IMR-90 (cell line): ENCODE measurements around the gene PITPNB. TPM values are rescaled to one million over a fixed set of nuclear protein-coding genes. Genes with fewer than 3 reads are reported as not detected.

ENCODE experiments used
- ATAC-seq: fragments of 200-7000 bp; cut with Tn5 transposase; 2 replicates; pipeline ENCODE4 v1.9.1; 2020; ENCODE audit warnings: low read depth, mild to moderate bottlenecking, moderate library complexity
- BruUV-seq: library from RNA; stranded (reverse); fragments of 400-500 nt; replicated peaks from 2 replicates; lab custom pipeline; 2021; lab: Mats Ljungman, UMichigan
- CTCF ChIA-PET: fragments of 300-600 bp; formaldehyde crosslinking; extraction: SDS; loops from one replicate; lab custom pipeline; 2021; ENCODE audit warnings: antibody characterized with exemption; lab: Yijun Ruan, JAX
- POLR2A ChIA-PET: fragments of 300-600 bp; sonication (Branson Sonifier 250); formaldehyde crosslinking; loops from one replicate; lab custom pipeline; 2022; ENCODE audit warnings: antibody characterized with exemption; ENCODE audit not compliant: unreplicated experiment; lab: Charles Lee
- DNase-seq: peaks from one replicate; pipeline ENCODE4 v3.0.0; 2013
- H2AFZ ChIP-seq: replicated peaks from 2 replicates; pipeline ENCODE3; 2013; ENCODE audit warnings: low read length, mild to moderate bottlenecking; ENCODE audit not compliant: poor library complexity
- H2AK5ac ChIP-seq: 2 replicates; pipeline ENCODE4 v1.6.1; 2013; ENCODE audit warnings: low read depth, low read length, inconsistent platforms
- H2AK9ac ChIP-seq: replicated peaks from 2 replicates; pipeline ENCODE3; 2013; ENCODE audit warnings: mild to moderate bottlenecking, low read depth, low read length, moderate library complexity; ENCODE audit not compliant: poor library complexity
- H2BK120ac ChIP-seq: 2 replicates; pipeline ENCODE4 v1.6.1; 2013; ENCODE audit warnings: low read depth, low read length, inconsistent platforms
- H2BK15ac ChIP-seq: 3 replicates; pipeline ENCODE4 v1.6.1; 2013; ENCODE audit warnings: low read depth, low read length, inconsistent platforms
- H2BK20ac ChIP-seq: 2 replicates; pipeline ENCODE4 v1.6.1; 2013; ENCODE audit warnings: low read depth, mild to moderate bottlenecking, inconsistent platforms, low read length, moderate library complexity
- H2BK5ac ChIP-seq: 2 replicates; pipeline ENCODE4 v1.6.1; 2013; ENCODE audit warnings: mild to moderate bottlenecking, low read depth, low read length, inconsistent platforms; ENCODE audit not compliant: poor library complexity, severe bottlenecking
- H3K14ac ChIP-seq: replicated peaks from 2 replicates; pipeline ENCODE4 v1.6.1; 2013; ENCODE audit warnings: low read depth, low read length, inconsistent platforms
- H3K18ac ChIP-seq: 2 replicates; pipeline ENCODE4 v1.6.1; 2013; ENCODE audit warnings: low read depth, low read length, control low read depth
- H3K23ac ChIP-seq: 2 replicates; pipeline ENCODE4 v1.6.1; 2013; ENCODE audit warnings: low read depth, low read length, inconsistent platforms
- H3K27ac ChIP-seq: 2 replicates; pipeline ENCODE4 v1.5.1; 2013; ENCODE audit warnings: mild to moderate bottlenecking, control low read depth, low read length; ENCODE audit not compliant: insufficient read depth
- H3K27me3 ChIP-seq: 2 replicates; pipeline ENCODE4 v1.6.1; 2013; ENCODE audit warnings: low read length; ENCODE audit not compliant: control insufficient read depth, insufficient read depth
- H3K36me3 ChIP-seq: 2 replicates; pipeline ENCODE4 v1.6.1; 2013; ENCODE audit warnings: low read length, mixed read lengths; ENCODE audit not compliant: control insufficient read depth, insufficient read depth
- H3K4ac ChIP-seq: 2 replicates; pipeline ENCODE4 v1.6.1; 2013; ENCODE audit warnings: low read depth, low read length, inconsistent platforms
- H3K4me1 ChIP-seq: 2 replicates; pipeline ENCODE4 v1.6.1; 2013; ENCODE audit warnings: low read length, mixed read lengths; ENCODE audit not compliant: control insufficient read depth, insufficient read depth
- H3K4me2 ChIP-seq: 2 replicates; pipeline ENCODE4 v1.6.1; 2013; ENCODE audit warnings: low read depth, mild to moderate bottlenecking, control low read depth, low read length, moderate library complexity
- H3K4me3 ChIP-seq: 2 replicates; pipeline ENCODE4 v1.5.1; 2013; ENCODE audit warnings: low read depth, mild to moderate bottlenecking, control low read depth, low read length, moderate library complexity; ENCODE audit not compliant: insufficient read depth
- H3K56ac ChIP-seq: 2 replicates; pipeline ENCODE4 v1.6.1; 2013; ENCODE audit warnings: low read length, inconsistent platforms; ENCODE audit not compliant: insufficient read depth; ENCODE audit errors: extremely low read depth
- H3K79me1 ChIP-seq, 2 experiments: 2 replicates each; pipeline ENCODE4 v1.6.1; 2013; ENCODE audit warnings: low read length in 2 of 2, inconsistent platforms in 1 of 2, low read depth in 1 of 2
- H3K9ac ChIP-seq: 2 replicates; pipeline ENCODE4 v1.6.1; 2013; ENCODE audit warnings: low read depth, low read length, control low read depth
- H3K9me1 ChIP-seq: 2 replicates; pipeline ENCODE4 v1.6.1; 2013; ENCODE audit warnings: low read length, inconsistent platforms; ENCODE audit not compliant: insufficient read depth
- H3K9me3 ChIP-seq: 2 replicates; pipeline ENCODE4 v1.6.1; 2013; ENCODE audit warnings: low read length; ENCODE audit not compliant: control insufficient read depth, insufficient read depth
- H4K20me1 ChIP-seq: 2 replicates; pipeline ENCODE4 v1.6.1; 2013; ENCODE audit warnings: low read length, inconsistent platforms; ENCODE audit not compliant: insufficient read depth
- H4K5ac ChIP-seq: 2 replicates; pipeline ENCODE4 v1.6.1; 2013; ENCODE audit warnings: mild to moderate bottlenecking, low read depth, low read length, control low read depth
- H4K8ac ChIP-seq, 2 experiments: 2 replicates each; pipeline ENCODE4 v1.6.1; 2013; ENCODE audit warnings: low read depth in 2 of 2, low read length in 2 of 2, control low read depth in 1 of 2, inconsistent platforms in 1 of 2
- H4K91ac ChIP-seq: 2 replicates; pipeline ENCODE4 v1.6.1; 2013; ENCODE audit warnings: low read depth, low read length, inconsistent platforms; ENCODE audit not compliant: insufficient read depth
- CTCF ChIP-seq: conservative IDR thresholded peaks from 2 replicates; pipeline ENCODE4 v1.5.1; 2012; ENCODE audit warnings: mild to moderate bottlenecking, low read depth, low read length, improper control_type of control experiment
- USF2 ChIP-seq: fragments of 150-350 bp; IDR thresholded peaks from 2 replicates; pipeline ENCODE4 v1.6.1; 2017; ENCODE audit warnings: mild to moderate bottlenecking, antibody characterized with exemption, low read length, low read depth
- WGBS, 2 experiments: methylation state at CpG; one replicate each; pipeline versions ENCODE4 v1.1.5 to v1.1.7; 2013; ENCODE audit warnings: missing lambda C conversion rate in 2 of 2; ENCODE audit not compliant: insufficient read length in 1 of 2; ENCODE audit errors: extremely low coverage in 2 of 2; 5-methylcytosine and 5-hydroxymethylcytosine counted together
- dilution Hi-C: fragments of 300-500 bp; cut with HindIII; formaldehyde crosslinking; loops from one replicate; pipeline ENCODE4 v1.14.3; 2018; ENCODE audit warnings: low sequenced_read_pairs; ENCODE audit not compliant: unreplicated experiment
- in situ Hi-C: fragments of 300-500 bp; cut with MboI; formaldehyde crosslinking; loops from 3 replicates; pipeline ENCODE4 v1.14.3; 2019; ENCODE audit warnings: low sequenced_read_pairs, inconsistent platforms, mixed read lengths
- intact Hi-C: fragments of 100-400 bp; cut with micrococcal nuclease; formaldehyde crosslinking; loops from 2 replicates; pipeline ENCODE4 v1.10.0; 2022
- polyA plus RNA-seq, 3 experiments: library from polyadenylated mRNA; depleted of rRNA; stranded (reverse); fragments of >200 nt; gene quantifications; 2 replicates each; pipeline ENCODE4 v1.2.3, GENCODE V29; 2012; ENCODE audit warnings: low replicate concordance in 1 of 3
- total RNA-seq: library from RNA; depleted of rRNA; stranded (reverse); fragments of >200 nt; gene quantifications from 2 replicates; pipeline ENCODE4 v1.2.3, GENCODE V29; 2012

Gene PITPNB
- total and polyA plus RNA-seq, 2 of the 4 experiments (the other 2 are of a cell fraction), result 19.7 to 54.5 TPM

- no peak overlapping the region for H3K4ac ChIP-seq
- CTCF ChIA-PET, result no interaction called here
- no peak overlapping the region for H3K56ac ChIP-seq
- H3K27me3 ChIP-seq, result no peaks in the 10 kb centered on the region
- no peak overlapping the region for H4K8ac ChIP-seq
- in situ Hi-C loops, result no loop called here
- dilution Hi-C loops, result no loop called here
- H3K4me2 ChIP-seq, result no peak overlapping the region
- no peak overlapping the region for H2BK120ac ChIP-seq
- no peak overlapping the region for H4K91ac ChIP-seq
- peaks cover 2% of the 10 kb centered on the region for H3K9me3 ChIP-seq
- no peaks in the 10 kb centered on the region; the same call in 1 of the 2 replicates for H4K20me1 ChIP-seq
- H2BK15ac ChIP-seq, result no peak overlapping the region
- H2AK5ac ChIP-seq, result no peak overlapping the region
- H2AK9ac ChIP-seq, result no peak overlapping the region
- no peak overlapping the region for H3K23ac ChIP-seq
- no peak overlapping the region for H3K27ac ChIP-seq
- TF ChIP-seq CTCF, result 0 out of 2 replicates have a peak, but pooled peaks have one; percentile 16
- TF ChIP-seq USF2, result no peak
- POLR2A ChIA-PET, result no interaction called here
- H2AFZ ChIP-seq, result no peak overlapping the region
- H3K4me1 ChIP-seq, result no peaks in the 10 kb centered on the region
- ATAC-seq (no peak), DNase-seq (no peak)
- no peak overlapping the region for H2BK5ac ChIP-seq
- no peaks in the 10 kb centered on the region for H3K36me3 ChIP-seq
- no peak overlapping the region for H4K5ac ChIP-seq
- H2BK20ac ChIP-seq, result no peak overlapping the region
- no peak overlapping the region for H3K18ac ChIP-seq
- H3K14ac ChIP-seq, result no peak overlapping the region
- H3K9ac ChIP-seq, result no peak overlapping the region
- intact Hi-C loops, result no loop called here
- no TSS peak for BruUV-seq
- H3K4me3 ChIP-seq, result no peak overlapping the region
- WGBS, 2 experiments, result no CpG with 5 or more reads among the region's 6 CpGs
- H3K79me1 ChIP-seq, result no peaks in the 10 kb centered on the region
- H3K9me1 ChIP-seq, result 0 out of 2 replicates have a peak, but pooled peaks cover 4% of the 10 kb centered on the region
These were observed 93.9 kb downstream of the PITPNB start for GRCh38 chr22:27825174-27825573.
